Measurements from ENCODE around the gene ZNF579. TPM values are rescaled to one million over a fixed set of nuclear protein-coding genes. Genes with fewer than 3 reads are reported as not detected.

The ZNF579 gene
- total RNA-seq, 4 donors from 2014 or later = 4.2 to 11.1 (median 8.1) TPM

GRCh38 chr19:55538132-55538531, 42.5 kb downstream of the ZNF579 start:
- no peaks in the 10 kb centered on the region for H3K9me3 ChIP-seq
- peaks cover 0 to 10% (median 2%) of the 10 kb centered on the region in 4 donors for H3K4me1 ChIP-seq
- peaks cover 0 to 11% (median 0%) of the 10 kb centered on the region in 4 donors for H3K27me3 ChIP-seq
- intact Hi-C loops (cut with DNase I) = no loop called here
- 81% methylated on average over 5 of the region's 5 CpGs for WGBS
- TF ChIP-seq POLR2A (IDR thresholded peaks at IDR 0.05; ENCODE audit: low read depth) (no peak), EP300 (IDR thresholded peaks at IDR 0.05) (no peak), POLR2AphosphoS5 (IDR thresholded peaks at IDR 0.05) (no peak)
- TF ChIP-seq, protein P1, sequence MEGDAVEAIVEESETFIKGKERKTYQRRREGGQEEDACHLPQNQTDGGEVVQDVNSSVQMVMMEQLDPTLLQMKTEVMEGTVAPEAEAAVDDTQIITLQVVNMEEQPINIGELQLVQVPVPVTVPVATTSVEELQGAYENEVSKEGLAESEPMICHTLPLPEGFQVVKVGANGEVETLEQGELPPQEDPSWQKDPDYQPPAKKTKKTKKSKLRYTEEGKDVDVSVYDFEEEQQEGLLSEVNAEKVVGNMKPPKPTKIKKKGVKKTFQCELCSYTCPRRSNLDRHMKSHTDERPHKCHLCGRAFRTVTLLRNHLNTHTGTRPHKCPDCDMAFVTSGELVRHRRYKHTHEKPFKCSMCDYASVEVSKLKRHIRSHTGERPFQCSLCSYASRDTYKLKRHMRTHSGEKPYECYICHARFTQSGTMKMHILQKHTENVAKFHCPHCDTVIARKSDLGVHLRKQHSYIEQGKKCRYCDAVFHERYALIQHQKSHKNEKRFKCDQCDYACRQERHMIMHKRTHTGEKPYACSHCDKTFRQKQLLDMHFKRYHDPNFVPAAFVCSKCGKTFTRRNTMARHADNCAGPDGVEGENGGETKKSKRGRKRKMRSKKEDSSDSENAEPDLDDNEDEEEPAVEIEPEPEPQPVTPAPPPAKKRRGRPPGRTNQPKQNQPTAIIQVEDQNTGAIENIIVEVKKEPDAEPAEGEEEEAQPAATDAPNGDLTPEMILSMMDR (IDR thresholded peaks at IDR 0.05) = no peak
- no peaks in the 10 kb centered on the region for H3K36me3 ChIP-seq
- no peak for DNase-seq (ENCODE audit: extremely low spot score)
- no peak overlapping the region for H3K4me3 ChIP-seq
- no peak overlapping the region for H3K27ac ChIP-seq (replicated peaks in 1 of 4)

GRCh38 chr19:55537741-55538111, 42.9 kb downstream of the ZNF579 start:
- H3K27me3 ChIP-seq = peaks cover 0 to 11% (median 0%) of the 10 kb centered on the region in 4 donors
- no peak for DNase-seq (ENCODE audit: extremely low spot score)
- TF ChIP-seq POLR2A (IDR thresholded peaks at IDR 0.05; ENCODE audit: low read depth) (no peak), EP300 (IDR thresholded peaks at IDR 0.05) (no peak), POLR2AphosphoS5 (IDR thresholded peaks at IDR 0.05) (no peak)
- TF ChIP-seq, protein P1 (IDR thresholded peaks at IDR 0.05) = no peak
- H3K9me3 ChIP-seq = no peaks in the 10 kb centered on the region
- H3K4me1 ChIP-seq = peaks cover 0 to 10% (median 2%) of the 10 kb centered on the region in 4 donors
- no peak overlapping the region for H3K4me3 ChIP-seq
- H3K27ac ChIP-seq (replicated peaks in 1 of 4) = no peak overlapping the region
- intact Hi-C loops (cut with DNase I) = no loop called here
- 73% methylated on average over 5 of the region's 5 CpGs for whole genome bisulfite sequencing
- no peaks in the 10 kb centered on the region for H3K36me3 ChIP-seq

- Histone ChIP-seq H3K27me3 (peaks cover 0 to 11% (median 0%) of the 10 kb centered on the region in 4 donors), H3K4me3 (no peak within 1 kb of the TSS), H3K27ac (replicated peaks in 1 of 4) (no peak within 1 kb of the TSS), H3K36me3 (no peaks in the 10 kb centered on the region), H3K9me3 (no peaks in the 10 kb centered on the region), H3K4me1 (peaks cover 0 to 10% (median 2%) of the 10 kb centered on the region in 4 donors)
- DNase-seq (ENCODE audit: extremely low spot score) = no peak
- TF ChIP-seq POLR2AphosphoS5 (IDR thresholded peaks at IDR 0.05) (no peak), POLR2A (IDR thresholded peaks at IDR 0.05; ENCODE audit: low read depth) (no peak), EP300 (IDR thresholded peaks at IDR 0.05) (no peak)
- TF ChIP-seq, protein P1 (IDR thresholded peaks at IDR 0.05) = no peak
- intact Hi-C loops (cut with DNase I) = no loop called here
- WGBS = 87% methylated on average over 3 of the region's 14 CpGs
These were observed 43.5 kb downstream of the ZNF579 start, which contains the start of gene SBK2 for GRCh38 chr19:55536951-55537740. Gene SBK2, minus strand, starts transcription at chr19:55537133. Its CDS starts 839 bp downstream, at chr19:55536294.

DNA sequence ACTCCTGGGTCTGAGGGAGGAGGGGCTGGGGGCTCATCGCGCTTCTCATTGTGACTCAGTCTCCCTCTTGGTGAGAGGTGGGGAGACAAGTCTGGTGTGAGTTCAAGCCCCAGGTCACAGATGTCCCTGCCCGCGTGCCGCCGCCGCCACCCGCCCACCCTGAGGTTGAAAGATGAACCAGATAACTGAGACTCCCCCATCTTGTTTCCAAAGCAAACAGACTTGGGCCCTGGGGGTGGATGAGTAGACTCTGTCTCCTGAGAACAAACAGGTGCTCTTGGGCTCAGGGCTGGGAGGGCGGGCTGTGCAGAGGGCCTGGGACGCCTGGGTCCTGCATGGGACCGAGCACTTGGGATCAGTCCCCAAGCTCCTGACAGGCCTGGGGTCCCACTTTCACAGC, 44.3 kb downstream of the ZNF579 start:
- 93% methylated on average over 3 of the region's 11 CpGs for WGBS
- Histone ChIP-seq H3K36me3 (no peaks in the 10 kb centered on the region), H3K4me3 (no peak overlapping the region), H3K4me1 (peaks cover 0 to 10% (median 2%) of the 10 kb centered on the region in 4 donors), H3K27me3 (peaks cover 0 to 11% (median 0%) of the 10 kb centered on the region in 4 donors), H3K9me3 (no peaks in the 10 kb centered on the region), H3K27ac (replicated peaks in 1 of 4) (no peak overlapping the region)
- TF ChIP-seq POLR2AphosphoS5 (IDR thresholded peaks at IDR 0.05) = no peak
- TF ChIP-seq POLR2A (IDR thresholded peaks at IDR 0.05; ENCODE audit: low read depth) = no peak
- no peak for TF ChIP-seq EP300 (IDR thresholded peaks at IDR 0.05)
- TF ChIP-seq, protein P1 (IDR thresholded peaks at IDR 0.05) = no peak
- no peak for DNase-seq (ENCODE audit: extremely low spot score)
- intact Hi-C loops (cut with DNase I) = no loop called here
